Measurements from ENCODE around the gene SMC2.

DNA sequence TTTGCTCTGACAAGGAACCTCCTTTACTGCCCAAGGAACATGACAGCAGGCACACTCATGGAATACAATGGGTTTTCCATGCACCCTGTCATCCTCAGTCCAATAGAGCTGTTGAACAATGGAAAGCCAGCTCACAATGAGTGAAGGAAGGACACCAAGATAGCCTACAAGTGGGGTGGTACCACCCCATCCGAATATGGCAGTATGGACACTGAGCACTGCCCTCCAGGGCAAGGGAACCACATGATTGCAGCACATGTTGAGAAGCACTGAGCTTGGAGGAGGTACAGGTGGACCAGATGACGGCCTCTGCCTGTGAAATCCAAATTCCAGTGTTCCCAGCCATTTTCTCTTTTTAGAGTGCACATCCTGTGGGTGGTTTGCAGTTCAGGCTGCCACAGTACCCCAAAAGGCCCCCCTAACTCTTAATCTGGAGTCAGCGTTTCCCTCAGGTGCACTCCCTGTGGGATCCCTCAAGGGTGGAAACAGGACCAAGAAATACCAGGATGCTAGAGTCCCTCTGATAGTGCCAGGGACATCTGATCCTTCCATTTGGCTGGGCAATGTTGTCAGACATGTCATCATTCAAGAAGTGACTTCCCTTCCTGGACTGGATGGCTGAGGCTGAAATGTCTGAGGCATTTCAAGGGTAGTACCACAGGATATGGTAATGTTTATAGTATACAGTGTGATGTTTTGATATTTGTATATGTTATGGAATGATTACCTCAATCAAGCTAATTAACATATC, 48.9 kb downstream of the SMC2 start:
- no peak for TF ChIP-seq CTCF (conservative IDR thresholded peaks at IDR 0.05 in 1 of 2, IDR thresholded peaks at IDR 0.05 in 1 of 2; ENCODE audit: extremely low read depth in 1 of 2, insufficient read depth in 1 of 2, low read depth in 1 of 2, low read length in 2 of 2)
- TF ChIP-seq EZH2 (IDR thresholded peaks at IDR 0.05; ENCODE audit: borderline replicate concordance, low read length) = no peak
